T-helper 1 cell treated with Interleukin-12 subunit alpha and Interleukin-12 subunit beta and Interleukin-4 antibody, amounts not matched to agents 30 ng/mL and 1 ng/mL, for 36 hours (primary cell): ENCODE data around the gene IL6R. TPM values are rescaled to one million over a fixed set of nuclear protein-coding genes. Genes with fewer than 3 reads are reported as not detected.

Experiments
- intact Hi-C: fragments of 100-400 bp; cut with micrococcal nuclease; formaldehyde crosslinking; loops from one replicate; pipeline ENCODE4 v1.15.1; 2024
- total RNA-seq: library from RNA; stranded (reverse); gene quantifications from 2 replicates; pipeline ENCODE4 v1.2.3, GENCODE V29; 2022

Gene IL6R
- total RNA-seq, 1 donor from 2014 or later: 9.8 TPM

- intact Hi-C loops: loop anchor here (5.0 kb wide), 1 partner anchor 580 kb away; no protein-coding TSS in a partner anchor
These were observed 97.1 kb downstream of the IL6R start, which contains the start of the genes SHE and TDRD10 for GRCh38 chr1:154502066-154502743. Gene SHE, minus strand, starts transcription at chr1:154502412. Its CDS starts 386 bp downstream, at chr1:154502026. Gene TDRD10, plus strand, starts transcription at chr1:154502219. Its CDS starts 4,685 bp downstream, at chr1:154506904.

DNA sequence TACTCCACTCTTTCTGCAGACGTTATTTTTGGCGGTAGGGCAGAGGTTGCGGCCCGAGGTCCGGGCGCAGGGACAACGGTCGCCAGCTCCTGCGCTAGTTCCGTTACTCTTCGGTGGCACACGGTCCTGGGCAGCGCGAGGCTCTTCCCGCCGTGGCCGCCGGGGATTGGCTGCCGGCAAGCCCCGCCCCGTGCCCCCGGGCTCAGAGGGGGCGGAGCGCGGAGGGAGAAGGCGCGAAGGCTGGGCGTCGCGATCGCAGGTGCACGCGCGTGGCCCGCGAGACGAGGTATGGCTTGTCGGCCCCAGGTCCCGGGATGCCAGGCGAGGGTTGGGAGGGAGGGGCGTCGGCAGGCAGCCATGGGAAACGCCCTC lies 97.6 kb downstream of the IL6R start:
- intact Hi-C loops: loop anchor here (5.0 kb wide), 1 partner anchor 580 kb away; no protein-coding TSS in a partner anchor

DNA sequence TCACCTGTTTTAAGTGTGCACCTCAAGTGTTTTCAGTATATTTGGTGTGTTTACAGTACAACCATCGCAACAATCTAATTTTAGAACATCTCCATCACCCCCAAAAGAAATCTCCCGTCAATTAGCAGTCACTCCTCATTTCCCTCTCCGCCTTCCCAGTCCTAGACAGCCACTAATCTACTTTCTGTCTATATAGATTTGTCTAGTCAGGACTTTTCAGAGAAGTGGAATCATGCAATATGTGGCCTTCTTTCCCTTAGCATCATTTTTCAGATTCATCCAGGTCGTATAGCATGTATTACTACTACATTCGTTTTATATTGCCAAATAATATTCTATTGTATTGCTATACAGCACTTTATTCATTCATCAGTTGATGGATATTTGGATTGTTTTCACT lies 98.8 kb downstream of the IL6R start:
- intact Hi-C loops: loop anchor here (5.0 kb wide), 1 partner anchor 578 kb away; no protein-coding TSS in a partner anchor

DNA sequence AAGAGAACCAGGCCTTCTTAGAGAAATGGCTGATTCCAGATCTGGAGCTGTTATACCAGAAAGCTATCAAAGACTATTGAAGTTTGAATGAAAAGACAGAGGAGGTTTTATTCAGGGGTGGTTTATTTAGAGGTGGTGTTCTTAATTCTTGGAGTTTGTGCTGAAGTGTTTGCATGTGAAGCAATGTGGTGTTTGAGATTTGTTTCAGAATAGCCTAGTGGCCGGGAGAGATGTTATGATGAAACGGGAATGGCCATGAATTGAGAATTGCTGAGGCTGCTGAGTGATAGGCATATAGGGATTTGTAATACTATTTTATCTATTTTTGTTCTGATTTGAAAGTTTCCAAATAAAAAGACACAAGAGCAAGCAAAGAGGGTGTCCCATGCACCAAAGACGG lies 107.6 kb downstream of the IL6R start:
- intact Hi-C loops: no loop called here

DNA sequence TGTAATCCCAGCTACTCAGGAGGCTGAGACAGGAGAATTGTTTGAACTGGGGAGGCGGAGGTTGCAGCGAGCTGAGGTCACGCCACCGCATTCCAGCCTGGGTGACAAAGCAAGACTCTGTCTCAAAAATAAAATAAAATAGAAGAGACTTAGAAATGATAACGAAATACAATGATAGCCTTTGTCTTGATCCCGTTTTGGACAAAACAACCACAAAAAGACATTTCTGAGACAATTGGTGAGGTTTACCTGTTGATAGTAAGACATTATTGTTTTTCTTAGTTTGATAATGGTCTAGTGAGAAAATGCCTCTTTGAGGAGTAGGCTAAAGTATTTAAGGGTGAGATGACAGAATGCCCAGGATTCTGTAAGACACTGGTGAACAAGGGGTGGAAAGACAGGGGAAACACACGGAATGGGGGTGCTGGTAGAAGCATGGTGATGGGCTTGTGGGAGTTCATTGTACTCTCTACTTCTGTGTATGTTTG lies 109.0 kb downstream of the IL6R start:
- intact Hi-C loops: no loop called here

DNA sequence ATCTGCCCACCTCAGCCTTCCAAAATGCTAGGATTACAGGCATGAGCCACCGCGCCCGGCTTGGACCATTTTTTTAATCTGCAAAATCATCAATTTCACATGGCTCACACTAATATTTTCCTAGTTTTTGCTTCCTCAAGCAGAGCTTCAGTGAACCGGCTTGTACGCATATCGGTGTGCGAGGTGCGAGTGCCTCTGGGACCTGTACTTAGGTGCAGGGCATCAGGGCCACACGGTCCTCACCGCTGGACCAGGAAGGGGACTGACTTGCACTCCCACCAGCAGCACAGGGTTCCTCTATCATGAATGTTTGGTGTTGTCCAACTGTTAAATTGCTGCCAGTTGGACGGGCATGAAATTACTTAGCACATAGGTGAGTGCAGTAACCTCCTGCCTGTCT lies 112.5 kb downstream of the IL6R start:
- intact Hi-C loops: no loop called here

Other genes starting within 250 kb of the IL6R start
- 706 and 720 TPM in 2 replicates for gene TPM3, start 213.2 kb upstream of the IL6R start, total RNA-seq
- gene CFAP141, start 199.0 kb upstream of the IL6R start, total RNA-seq: not detected in 2 replicates
- 223 and 230 TPM in 2 replicates for gene UBAP2L, start 184.4 kb upstream of the IL6R start, total RNA-seq
- gene HAX1, start 132.7 kb upstream of the IL6R start, total RNA-seq: 115 and 116 TPM in 2 replicates
- gene AQP10, start 84.2 kb upstream of the IL6R start, total RNA-seq: not detected in 2 replicates
- 95.8 and 105 TPM in 2 replicates for gene ATP8B2, start 79.8 kb upstream of the IL6R start, total RNA-seq
- not detected in 2 replicates for gene TDRD10, start 96.9 kb downstream of the IL6R start, total RNA-seq
- gene SHE, start 97.1 kb downstream of the IL6R start, total RNA-seq: not detected in 2 replicates
- gene UBE2Q1, start 153.3 kb downstream of the IL6R start, total RNA-seq: 102 and 109 TPM in 2 replicates
- not detected in 2 replicates for gene CHRNB2, start 162.4 kb downstream of the IL6R start, total RNA-seq
- 429 and 444 TPM in 2 replicates for gene ADAR, start 202.8 kb downstream of the IL6R start, total RNA-seq